HCT116 (cell line): ENCODE measurements around the gene IFNW1. TPM values are rescaled to one million over a fixed set of nuclear protein-coding genes. Genes with fewer than 3 reads are reported as not detected.
A peak's percentile ranks its signal among the peaks of the same experiment; 100 is the strongest.

ENCODE experiments used
- ATAC-seq: fragments of 200-7000 bp; cut with Tn5 transposase; 2 replicates; pipeline ENCODE4 v1.9.1; 2020; ENCODE audit warnings: mild to moderate bottlenecking, moderate library complexity
- BruUV-seq: library from RNA; stranded (reverse); fragments of 400-500 nt; replicated peaks from 2 replicates; lab custom pipeline; 2021; lab: Mats Ljungman, UMichigan
- CTCF ChIA-PET: fragments of 300-600 bp; sonication (Branson Sonifier 250); formaldehyde crosslinking; loops from one replicate; lab custom pipeline; 2021; ENCODE audit warnings: antibody characterized with exemption; lab: Charles Lee
- POLR2A ChIA-PET: fragments of 300-600, 350-600 bp; sonication (Branson Sonifier 250); formaldehyde crosslinking; loops from one replicate; lab custom pipeline; 2021; ENCODE audit warnings: antibody characterized with exemption; lab: Charles Lee
- RAD21 ChIA-PET, 2 experiments: fragments of 300-600 bp; sonication (Branson Sonifier 250); formaldehyde crosslinking; loops; one replicate each; lab custom pipeline; 2023; ENCODE audit warnings: low total read pairs in 2 of 2; ENCODE audit not compliant: uncharacterized antibody in 2 of 2, unreplicated experiment in 2 of 2, low non-redundant PET in 1 of 2; lab: Charles Lee
- DNase-seq: peaks from one replicate; pipeline ENCODE4 v3.0.0-alpha.2; 2010; ENCODE audit warnings: low read depth, low spot score
- H2AFZ ChIP-seq: fragments of 200-600 bp; shearing (Covaris generic), sonication (generic); 2 replicates; pipeline ENCODE4 v1.6.1; 2017; ENCODE audit warnings: low read depth, mixed run types, mixed read lengths, antibody characterized with exemption, low read length; ENCODE audit not compliant: poor library complexity, severe bottlenecking
- H3K27ac ChIP-seq: 2 replicates; pipeline ENCODE4 v1.5.1; 2012; ENCODE audit warnings: low read depth, low read length
- H3K27me3 ChIP-seq: fragments of 200-600 bp; sonication (generic); 2 replicates; pipeline ENCODE4 v1.6.1; 2016; ENCODE audit warnings: mixed run types, low read length, mixed read lengths; ENCODE audit not compliant: insufficient read depth
- H3K36me3 ChIP-seq, 2 experiments: fragments of 200-500 bp in 1 of 2; fragments of 200-600 bp in 1 of 2; sonication (Bioruptor generic) in 1 of 2; sonication (generic) in 1 of 2; 2 replicates each; pipeline versions ENCODE4 v1.5.1 to v1.6.1; 2014 to 2016; ENCODE audit warnings: low read length in 2 of 2, inconsistent platforms in 1 of 2, mixed read lengths in 1 of 2, mixed run types in 1 of 2; ENCODE audit not compliant: insufficient read depth in 2 of 2, control insufficient read depth in 1 of 2
- H3K4me1 ChIP-seq, 2 experiments: fragments of 200-600 bp in 1 of 2; sonication (generic) in 1 of 2; 2 replicates each; pipeline versions ENCODE4 v1.5.1 to v1.6.1; 2012 to 2017; ENCODE audit warnings: low read length in 2 of 2, inconsistent platforms in 1 of 2, mild to moderate bottlenecking in 1 of 2, mixed read lengths in 1 of 2, mixed run types in 1 of 2, moderate library complexity in 1 of 2; ENCODE audit not compliant: insufficient read depth in 2 of 2, control insufficient read depth in 1 of 2
- H3K4me2 ChIP-seq: fragments of 200-600 bp; sonication (generic); 2 replicates; pipeline ENCODE4 v1.6.1; 2017; ENCODE audit warnings: mixed run types, low read length, mixed read lengths
- H3K4me3 ChIP-seq, 2 experiments: fragments of 200-600 bp in 1 of 2; sonication (generic) in 1 of 2; replicated peaks in 1 of 2; 2 replicates each; pipeline ENCODE4 v1.5.1; 2011 to 2016; ENCODE audit warnings: low read length in 2 of 2, control low read depth in 1 of 2, low read depth in 1 of 2, mild to moderate bottlenecking in 1 of 2, mixed read lengths in 1 of 2, mixed run types in 1 of 2
- H3K79me2 ChIP-seq: fragments of 200-600 bp; sonication (generic); 2 replicates; pipeline ENCODE4 v1.6.1; 2017; ENCODE audit warnings: mild to moderate bottlenecking, mixed run types, low read length, moderate library complexity, mixed read lengths; ENCODE audit not compliant: insufficient read depth
- H3K9ac ChIP-seq: fragments of 200-600 bp; sonication (generic); 2 replicates; pipeline ENCODE4 v1.6.1; 2016; ENCODE audit warnings: low read length, mixed read lengths
- H3K9me2 ChIP-seq: fragments of 200-600 bp; sonication (generic), shearing (Covaris generic); 2 replicates; pipeline ENCODE4 v1.6.1; 2017; ENCODE audit warnings: mixed run types, mild to moderate bottlenecking, moderate library complexity; ENCODE audit not compliant: insufficient read depth
- H3K9me3 ChIP-seq, 2 experiments: fragments of 200-500 bp in 1 of 2; fragments of 200-600 bp in 1 of 2; sonication (Bioruptor generic) in 1 of 2; sonication (generic) in 1 of 2; 2 replicates each; pipeline ENCODE4 v1.6.1; 2014 to 2017; ENCODE audit warnings: low read length in 2 of 2, mixed read lengths in 2 of 2, inconsistent platforms in 1 of 2, low read depth in 1 of 2, mild to moderate bottlenecking in 1 of 2, mixed run types in 1 of 2, moderate library complexity in 1 of 2; ENCODE audit not compliant: control insufficient read depth in 1 of 2, insufficient read depth in 1 of 2
- H4K20me1 ChIP-seq: fragments of 200-600 bp; sonication (generic), shearing (Covaris generic); 2 replicates; pipeline ENCODE4 v1.6.1; 2017; ENCODE audit warnings: mixed run types, mild to moderate bottlenecking, moderate library complexity; ENCODE audit not compliant: insufficient read depth
- ATF3 ChIP-seq: IDR thresholded peaks from 2 replicates; pipeline ENCODE4 v1.6.1; 2012
- EZH2 ChIP-seq: fragments of 200-600 bp; sonication (generic); IDR thresholded peaks from 2 replicates; pipeline ENCODE4 v1.6.1; 2017; ENCODE audit warnings: antibody characterized with exemption, mixed run types
- POLR2AphosphoS5 ChIP-seq: IDR thresholded peaks from 2 replicates; pipeline ENCODE4 v1.6.1; 2011; ENCODE audit warnings: mild to moderate bottlenecking, low read depth, low read length, moderate library complexity
- SRF ChIP-seq: IDR thresholded peaks from 2 replicates; pipeline ENCODE4 v1.6.1; 2012; ENCODE audit warnings: low read depth
- YY1 ChIP-seq: IDR thresholded peaks from 2 replicates; pipeline ENCODE4 v1.6.1; 2011; ENCODE audit warnings: low read length, low read depth, moderate library complexity, mild to moderate bottlenecking; ENCODE audit not compliant: insufficient replicate concordance; ENCODE audit errors: extremely low read depth
- intact Hi-C: fragments of 100-400 bp; cut with micrococcal nuclease; formaldehyde crosslinking; loops from 2 replicates; pipeline ENCODE4 v1.10.0; 2022
- total RNA-seq: library from RNA; stranded (reverse); gene quantifications from one replicate; pipeline ENCODE4 v1.2.1, GENCODE V29; 2021; ENCODE audit not compliant: unreplicated experiment

IFNW1 gene
- total RNA-seq, 1 experiment from 2014 or later = not detected

- H3K9ac ChIP-seq = no peak overlapping the region
- H3K36me3 ChIP-seq = no peaks in the 10 kb centered on the region
- H3K4me1 ChIP-seq = peaks cover 0 to 8% of the 10 kb centered on the region in 2 experiments; a peak in 1 of 4 replicates
- DNase-seq = no peak
- H2AFZ ChIP-seq = peak overlapping the region; percentile 96
- peak; percentile 86 for ATAC-seq
- H3K4me3 ChIP-seq = 0 out of 4 replicates have a peak overlapping the region, but pooled peaks of 1 of the 2 experiments have one; percentile 8
- no peaks in the 10 kb centered on the region for H3K9me2 ChIP-seq
- ChIA-PET POLR2A (no interaction called here), CTCF (interaction anchor here (0.8 to 1.6 kb wide), 10 partner anchors 12 to 400 kb away, joined by 3 to 8 read pairs (median 4); partner anchors contain the start of gene IFNW1), RAD21 (no interaction called here)
- no peaks in the 10 kb centered on the region for H3K27me3 ChIP-seq
- H4K20me1 ChIP-seq = no peaks in the 10 kb centered on the region
- no peaks in the 10 kb centered on the region for H3K79me2 ChIP-seq
- peak overlapping the region; percentile 44 for H3K4me2 ChIP-seq
- intact Hi-C loops = no loop called here
- no peak overlapping the region for H3K27ac ChIP-seq
- H3K9me3 ChIP-seq = no peaks in the 10 kb centered on the region
- no peak for TF ChIP-seq ATF3
- TF ChIP-seq EZH2 = no peak
- BruUV-seq = no TSS peak
Measured at GRCh38 chr9:21153336-21154017, 11.8 kb upstream of the IFNW1 start.

- H3K4me1 ChIP-seq = no peaks in the 10 kb centered on the region
- H3K27me3 ChIP-seq = no peaks in the 10 kb centered on the region
- H3K4me3 ChIP-seq = no peak overlapping the region
- no TSS peak for BruUV-seq
- intact Hi-C loops = no loop called here
- H3K36me3 ChIP-seq = no peaks in the 10 kb centered on the region
- no peak for TF ChIP-seq YY1
- TF ChIP-seq POLR2AphosphoS5 = no peak
- no peak for TF ChIP-seq SRF
- TF ChIP-seq EZH2 = no peak
- POLR2A ChIA-PET = no interaction called here
- H3K9me3 ChIP-seq = no peaks in the 10 kb centered on the region; a peak in 1 of 4 replicates
- no peaks in the 10 kb centered on the region for H4K20me1 ChIP-seq
- RAD21 ChIA-PET = no interaction called here
- ATAC-seq = no peak
- no peaks in the 10 kb centered on the region for H3K9me2 ChIP-seq
- no peaks in the 10 kb centered on the region for H3K79me2 ChIP-seq
- no peak overlapping the region for H2AFZ ChIP-seq
- H3K4me2 ChIP-seq = no peak overlapping the region
- no peak overlapping the region for H3K27ac ChIP-seq
- no peak for DNase-seq
- CTCF ChIA-PET = no interaction called here
- H3K9ac ChIP-seq = no peak overlapping the region
Measured at GRCh38 chr9:21144603-21145002, 3.0 kb upstream of the IFNW1 start.
